ENCODE results near the gene DMXL2. TPM values are rescaled to one million over a fixed set of nuclear protein-coding genes. Genes with fewer than 3 reads are reported as not detected.
"Not testable (repeated sequence)": the region's sequence is repeated elsewhere in the genome, so short reads cannot be mapped to it uniquely, and the experiment has no call there.

The DMXL2 gene
- total RNA-seq, 1 donor from 2014 or later: 4.6 TPM

DNA sequence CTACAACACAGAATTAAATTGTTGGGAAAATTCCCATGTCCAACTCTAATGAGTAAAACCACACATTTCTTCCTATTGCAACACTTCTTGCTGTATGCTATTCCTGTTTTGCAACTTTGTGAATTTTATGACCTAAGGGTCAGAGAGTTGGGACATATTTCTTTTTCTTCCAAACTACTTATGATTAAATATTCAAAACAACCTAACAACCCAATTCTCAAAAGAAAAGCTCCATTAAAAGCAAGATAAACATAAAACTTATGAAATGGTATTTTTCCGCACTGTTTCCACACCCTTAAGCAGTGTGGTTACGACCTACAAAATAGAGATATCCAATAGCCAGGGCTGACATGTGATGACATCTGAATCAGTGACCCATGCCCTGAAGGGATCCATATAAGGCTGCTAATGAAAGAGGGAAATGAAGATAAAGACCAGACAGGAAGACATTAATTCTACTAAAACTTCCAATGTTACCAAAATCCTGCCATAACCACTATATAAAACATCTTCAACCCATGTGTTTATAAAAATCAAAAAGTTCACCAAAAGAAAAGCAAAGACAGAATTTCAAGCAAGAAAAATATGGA is 45.6 kb downstream of the DMXL2 start:
- no peaks in the 10 kb centered on the region for H3K27me3 Mint-ChIP-seq
- no peak overlapping the region for H3K4me3 Mint-ChIP-seq
- H3K4me1 Mint-ChIP-seq: no peaks in the 10 kb centered on the region

GRCh38 chr15:51576286-51576850 is 46.2 kb downstream of the DMXL2 start:
- Mint-ChIP-seq H3K4me1 (no peaks in the 10 kb centered on the region), H3K27me3 (no peaks in the 10 kb centered on the region), H3K36me3 (ENCODE audit: low read depth) (no peaks in the 10 kb centered on the region), H3K27ac (no peak overlapping the region), H3K4me3 (no peak overlapping the region), H3K9me3 (peaks cover 5% of the 10 kb centered on the region)
- DNase-seq: no peak
- intact Hi-C loops (cut with micrococcal nuclease): no loop called here

More for the DNA sequence above, 45.6 kb downstream of the DMXL2 start:
- H3K9me3 Mint-ChIP-seq: no peaks in the 10 kb centered on the region
- H3K27ac Mint-ChIP-seq: no peak overlapping the region
- intact Hi-C loops (cut with micrococcal nuclease): no loop called here
- DNase-seq: no peak
- H3K36me3 Mint-ChIP-seq (ENCODE audit: low read depth): no peaks in the 10 kb centered on the region

DNA sequence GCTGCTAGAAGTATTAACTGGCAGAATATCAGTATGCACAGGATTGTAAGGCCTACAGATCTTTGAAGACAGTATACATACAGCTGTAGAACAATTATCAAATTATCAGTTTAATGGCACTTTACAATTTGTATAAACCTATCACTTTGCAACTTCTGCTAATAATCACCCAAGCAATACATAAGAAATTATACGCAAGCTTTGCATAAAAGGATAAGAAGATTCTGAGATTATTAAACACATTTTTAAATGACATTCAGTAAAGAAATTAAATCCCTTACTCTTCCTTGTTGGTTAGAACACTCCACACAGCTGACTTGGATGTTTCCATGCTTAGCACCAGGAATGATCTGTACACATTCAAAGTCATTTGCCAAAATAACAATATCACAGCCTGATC is 46.8 kb downstream of the DMXL2 start:
- Mint-ChIP-seq H3K4me1 (no peaks in the 10 kb centered on the region), H3K27ac (no peak overlapping the region), H3K36me3 (ENCODE audit: low read depth) (no peaks in the 10 kb centered on the region), H3K9me3 (peaks cover 6% of the 10 kb centered on the region), H3K4me3 (no peak overlapping the region), H3K27me3 (no peaks in the 10 kb centered on the region)
- no peak for DNase-seq
- intact Hi-C loops (cut with micrococcal nuclease): no loop called here

- H3K9me3 Mint-ChIP-seq; H3K36me3 Mint-ChIP-seq (ENCODE audit: low read depth); H3K4me3 Mint-ChIP-seq; H3K27ac Mint-ChIP-seq; H3K4me1 Mint-ChIP-seq; H3K27me3 Mint-ChIP-seq; DNase-seq; intact Hi-C loops (cut with micrococcal nuclease): not testable (repeated sequence)
Measured at GRCh38 chr15:51573352-51573751, 49.2 kb downstream of the DMXL2 start.

DNA sequence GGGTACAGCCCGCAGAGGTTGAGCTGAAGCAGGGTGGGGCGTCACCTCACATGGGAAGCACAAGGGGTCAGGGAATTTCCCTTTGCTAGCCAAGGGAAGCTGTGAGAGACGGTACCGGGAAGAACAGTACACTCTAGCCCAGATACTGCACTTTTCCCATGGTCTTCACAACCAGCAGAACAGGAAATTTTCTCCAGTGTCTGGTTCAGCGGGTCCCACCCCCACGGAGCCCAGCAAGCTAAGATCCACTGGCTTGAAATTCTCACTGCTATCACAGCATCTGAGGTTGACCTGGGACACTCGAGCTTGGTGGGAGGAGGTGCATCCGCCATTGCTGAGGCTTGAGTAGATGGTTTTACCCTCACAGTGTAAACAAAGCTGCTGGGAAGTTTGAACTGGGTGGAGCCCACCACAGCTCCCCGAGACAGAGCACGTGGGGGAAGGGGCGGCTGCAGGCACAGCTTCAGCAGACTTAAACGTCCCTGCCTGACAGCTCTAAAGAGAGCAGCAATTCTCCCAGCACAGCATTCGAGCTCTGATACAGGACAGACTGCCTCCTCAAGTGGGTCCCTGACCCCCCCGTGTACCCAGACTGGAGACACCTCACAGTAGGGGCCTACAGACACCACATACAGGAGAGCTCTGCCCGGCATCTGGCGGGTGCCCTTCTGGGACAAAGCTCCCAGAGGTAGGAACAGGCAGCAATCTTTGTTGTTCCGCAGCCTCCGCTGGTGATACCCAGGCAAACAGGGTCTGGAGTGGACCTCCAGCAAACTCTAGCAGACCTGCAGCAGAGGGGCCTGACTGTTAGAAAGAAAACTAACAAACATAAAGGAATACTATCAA is 53.4 kb downstream of the DMXL2 start:
- DNase-seq; H3K27ac Mint-ChIP-seq; H3K27me3 Mint-ChIP-seq; H3K9me3 Mint-ChIP-seq; H3K36me3 Mint-ChIP-seq (ENCODE audit: low read depth); H3K4me1 Mint-ChIP-seq; H3K4me3 Mint-ChIP-seq; intact Hi-C loops (cut with micrococcal nuclease): not testable (repeated sequence)

DNA sequence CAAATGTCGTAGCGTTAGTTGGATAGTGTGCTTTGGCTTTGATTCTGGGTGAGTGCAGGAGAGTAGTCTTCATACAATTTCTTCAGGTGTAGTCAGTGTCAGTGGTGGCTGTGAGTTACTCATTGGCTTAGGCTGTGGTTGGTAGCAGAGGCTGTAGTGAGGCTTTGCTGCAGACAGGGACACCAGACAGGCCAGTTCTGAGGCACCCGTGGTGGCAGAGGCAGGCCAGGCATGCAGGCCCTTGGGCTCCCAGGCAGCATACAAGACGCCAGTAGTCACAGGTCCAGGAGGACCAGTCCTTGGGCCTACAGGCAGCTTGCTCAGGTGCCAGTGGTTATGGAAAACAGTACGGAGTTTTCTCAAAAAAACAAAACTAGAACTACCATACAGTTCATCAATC is 61.3 kb downstream of the DMXL2 start:
- H3K4me3 Mint-ChIP-seq: no peak overlapping the region

DNA sequence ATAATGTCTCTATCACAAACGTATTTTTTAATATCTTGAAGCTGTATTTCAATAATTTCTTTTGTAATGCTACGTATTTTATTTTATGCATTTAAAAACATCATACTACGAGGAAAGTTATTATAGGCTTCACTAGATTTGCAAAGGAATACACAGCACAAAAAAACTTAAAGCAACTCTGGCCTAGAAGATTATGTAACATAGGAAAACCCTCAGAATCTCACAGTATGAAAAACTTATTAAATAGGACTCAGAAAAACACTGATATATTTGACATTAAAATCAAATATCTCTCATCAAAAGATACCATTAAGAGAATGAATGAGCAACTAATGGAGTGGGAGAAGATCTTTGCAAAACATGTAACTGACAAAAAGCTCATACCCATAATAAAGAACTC is 63.7 kb downstream of the DMXL2 start:
- Mint-ChIP-seq H3K27me3 (peaks cover 2% of the 10 kb centered on the region), H3K9me3 (no peaks in the 10 kb centered on the region), H3K36me3 (ENCODE audit: low read depth) (no peaks in the 10 kb centered on the region), H3K4me3 (no peak overlapping the region), H3K27ac (no peak overlapping the region), H3K4me1 (no peaks in the 10 kb centered on the region)
- intact Hi-C loops (cut with micrococcal nuclease): no loop called here
- DNase-seq: no peak

More for the DNA sequence above, 61.3 kb downstream of the DMXL2 start:
- no peak for DNase-seq
- H3K9me3 Mint-ChIP-seq: no peaks in the 10 kb centered on the region
- no peaks in the 10 kb centered on the region for H3K4me1 Mint-ChIP-seq
- no peak overlapping the region for H3K27ac Mint-ChIP-seq
- H3K36me3 Mint-ChIP-seq (ENCODE audit: low read depth): no peaks in the 10 kb centered on the region
- intact Hi-C loops (cut with micrococcal nuclease): no loop called here
- H3K27me3 Mint-ChIP-seq: peaks cover 2% of the 10 kb centered on the region

GRCh38 chr15:51558411-51558810 is 64.2 kb downstream of the DMXL2 start:
- Mint-ChIP-seq H3K36me3 (ENCODE audit: low read depth) (no peaks in the 10 kb centered on the region), H3K4me3 (no peak overlapping the region), H3K27me3 (no peaks in the 10 kb centered on the region), H3K9me3 (no peaks in the 10 kb centered on the region), H3K4me1 (no peaks in the 10 kb centered on the region), H3K27ac (no peak overlapping the region)
- intact Hi-C loops (cut with micrococcal nuclease): no loop called here
- DNase-seq: no peak

DNA sequence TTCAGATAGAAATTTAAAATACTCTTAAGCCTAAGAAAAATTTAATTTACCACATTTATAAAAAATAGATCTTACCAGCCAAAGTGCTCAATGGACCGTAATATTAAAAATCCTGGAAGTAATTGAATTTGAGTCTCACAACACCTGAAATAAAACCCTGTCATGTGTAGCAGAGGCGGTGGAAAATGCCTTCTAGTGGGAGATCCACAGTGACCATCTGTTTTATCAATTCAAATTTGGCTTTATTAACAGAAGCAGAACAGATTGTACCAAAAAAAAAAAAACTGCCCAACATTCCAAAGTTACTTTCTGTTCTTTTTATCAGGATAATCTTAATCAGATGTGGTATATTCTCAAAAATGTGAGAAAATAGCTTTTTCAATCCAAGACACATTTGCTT is 71.7 kb downstream of the DMXL2 start:
- no peak for DNase-seq
- Mint-ChIP-seq H3K9me3 (no peaks in the 10 kb centered on the region), H3K36me3 (ENCODE audit: low read depth) (no peaks in the 10 kb centered on the region), H3K27me3 (peaks cover 5% of the 10 kb centered on the region), H3K4me1 (no peaks in the 10 kb centered on the region), H3K27ac (no peak overlapping the region), H3K4me3 (no peak overlapping the region)
- intact Hi-C loops (cut with micrococcal nuclease): no loop called here

DNA sequence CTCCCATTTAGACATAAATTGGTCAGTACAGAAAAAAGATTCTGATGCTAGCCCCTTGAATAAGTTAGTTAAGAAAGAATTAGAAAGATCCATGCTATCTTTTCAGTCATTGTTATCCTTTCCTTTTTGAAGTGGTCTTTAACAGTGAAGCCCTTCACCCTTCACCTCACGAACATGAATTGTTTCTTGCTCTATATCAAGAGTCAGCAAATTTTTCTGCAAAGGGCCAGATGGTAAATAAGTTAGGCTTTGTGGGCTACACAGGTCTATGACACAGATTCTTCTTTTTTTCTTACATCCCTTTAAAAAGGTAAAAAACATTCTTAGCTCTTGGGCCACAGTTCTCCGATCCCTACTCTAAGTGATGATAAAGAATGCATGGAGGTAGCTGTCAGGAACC is 74.9 kb downstream of the DMXL2 start:
- DNase-seq: no peak
- peaks cover 5% of the 10 kb centered on the region for H3K27me3 Mint-ChIP-seq
- no peaks in the 10 kb centered on the region for H3K36me3 Mint-ChIP-seq (ENCODE audit: low read depth)
- H3K4me1 Mint-ChIP-seq: no peaks in the 10 kb centered on the region
- no peaks in the 10 kb centered on the region for H3K9me3 Mint-ChIP-seq
- H3K27ac Mint-ChIP-seq: no peak overlapping the region
- no peak overlapping the region for H3K4me3 Mint-ChIP-seq
- intact Hi-C loops (cut with micrococcal nuclease): no loop called here

DNA sequence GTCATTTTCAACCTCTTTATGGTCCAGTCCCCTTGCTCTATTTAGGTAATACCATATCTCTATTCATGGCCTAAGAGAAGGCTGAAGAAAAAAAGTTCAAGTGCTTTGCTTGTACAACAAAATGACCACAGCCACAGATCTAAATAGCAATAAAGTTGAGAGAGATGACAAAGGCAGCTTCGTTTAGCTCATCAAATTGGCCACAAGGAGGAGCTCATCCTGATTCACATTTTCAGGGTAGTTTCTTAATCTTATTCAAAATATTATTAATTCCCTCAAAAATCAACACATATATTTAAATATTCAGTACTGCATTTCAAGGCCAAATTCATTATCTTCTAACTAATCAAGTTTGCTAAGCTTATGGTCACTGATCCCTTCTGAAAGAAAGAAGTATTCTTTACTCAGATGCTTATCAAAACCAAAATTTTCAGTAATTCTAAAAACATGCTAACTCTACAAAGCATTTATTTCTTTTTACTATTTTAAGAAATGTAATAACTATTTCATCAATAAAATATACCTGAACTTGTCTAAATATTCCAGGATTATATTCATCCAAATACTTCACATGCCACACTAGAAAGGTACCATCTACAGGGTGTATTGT is 85.5 kb downstream of the DMXL2 start:
- no peak for DNase-seq
- H3K27me3 Mint-ChIP-seq: no peaks in the 10 kb centered on the region
- no peaks in the 10 kb centered on the region for H3K4me1 Mint-ChIP-seq
- no peak overlapping the region for H3K27ac Mint-ChIP-seq
- intact Hi-C loops (cut with micrococcal nuclease): no loop called here
- H3K4me3 Mint-ChIP-seq: no peak overlapping the region
- H3K36me3 Mint-ChIP-seq (ENCODE audit: low read depth): no peaks in the 10 kb centered on the region
- no peaks in the 10 kb centered on the region for H3K9me3 Mint-ChIP-seq

DNA sequence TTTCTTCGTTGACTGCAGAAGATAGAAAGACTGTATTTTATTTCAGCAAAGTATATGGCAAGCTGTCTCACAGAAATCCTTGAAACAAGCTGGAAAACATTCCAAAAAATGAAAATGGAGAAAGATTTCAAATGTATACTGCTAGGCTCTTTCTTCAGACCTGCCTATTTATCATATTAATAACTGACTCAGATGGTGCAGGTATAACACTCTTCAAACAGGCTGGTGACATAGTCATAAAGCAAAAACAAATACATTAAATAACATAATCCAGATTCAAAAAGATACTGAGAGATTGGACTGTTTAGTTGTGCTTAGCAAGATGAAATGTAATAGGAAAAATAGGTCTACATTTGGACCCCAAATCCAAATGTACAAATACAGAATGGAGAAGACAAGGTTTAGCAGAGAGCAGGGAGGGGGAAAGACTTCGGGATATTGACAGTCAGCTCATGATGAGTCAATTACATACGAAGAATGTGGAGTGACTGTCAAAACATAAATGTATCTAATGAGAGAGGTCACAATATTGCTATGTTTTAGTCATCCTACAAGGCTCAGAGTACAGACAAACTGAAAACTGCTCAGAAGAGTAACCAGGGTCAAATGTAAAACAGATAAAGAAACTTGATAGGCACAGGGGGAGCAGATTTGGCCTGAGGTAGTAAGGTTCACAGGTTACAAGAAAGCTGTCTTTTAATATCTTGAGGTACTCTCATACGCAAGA is 88.7 kb downstream of the DMXL2 start:
- no peaks in the 10 kb centered on the region for H3K4me1 Mint-ChIP-seq
- H3K4me3 Mint-ChIP-seq: no peak overlapping the region
- H3K27ac Mint-ChIP-seq: no peak overlapping the region
- intact Hi-C loops (cut with micrococcal nuclease): no loop called here
- H3K9me3 Mint-ChIP-seq: no peaks in the 10 kb centered on the region
- H3K27me3 Mint-ChIP-seq: no peaks in the 10 kb centered on the region
- no peak for DNase-seq
- H3K36me3 Mint-ChIP-seq (ENCODE audit: low read depth): no peaks in the 10 kb centered on the region

DNA sequence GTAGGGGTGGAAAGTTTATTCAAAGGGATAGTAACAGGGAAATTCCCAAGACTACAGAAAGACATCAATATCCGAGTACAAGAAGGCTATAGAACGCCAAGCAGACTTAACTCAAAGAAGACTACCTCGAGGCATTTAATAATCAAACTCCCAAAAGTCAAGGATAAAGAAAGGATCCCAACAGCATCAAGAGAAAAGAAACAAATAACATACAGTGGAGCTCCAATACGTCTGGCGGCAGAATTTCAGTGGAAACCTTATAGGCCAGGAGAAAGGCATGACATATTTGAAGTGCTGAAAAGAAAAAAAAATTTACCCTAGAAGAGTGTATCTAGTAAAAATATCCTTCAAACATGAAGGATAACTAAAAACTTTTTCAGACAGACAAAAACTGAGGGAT is 95.6 kb downstream of the DMXL2 start:
- intact Hi-C loops (cut with micrococcal nuclease): no loop called here
- Mint-ChIP-seq H3K4me1 (no peaks in the 10 kb centered on the region), H3K27me3 (no peaks in the 10 kb centered on the region), H3K36me3 (ENCODE audit: low read depth) (no peaks in the 10 kb centered on the region), H3K4me3 (no peak overlapping the region), H3K9me3 (peaks cover 9% of the 10 kb centered on the region), H3K27ac (no peak overlapping the region)
- no peak for DNase-seq

DNA sequence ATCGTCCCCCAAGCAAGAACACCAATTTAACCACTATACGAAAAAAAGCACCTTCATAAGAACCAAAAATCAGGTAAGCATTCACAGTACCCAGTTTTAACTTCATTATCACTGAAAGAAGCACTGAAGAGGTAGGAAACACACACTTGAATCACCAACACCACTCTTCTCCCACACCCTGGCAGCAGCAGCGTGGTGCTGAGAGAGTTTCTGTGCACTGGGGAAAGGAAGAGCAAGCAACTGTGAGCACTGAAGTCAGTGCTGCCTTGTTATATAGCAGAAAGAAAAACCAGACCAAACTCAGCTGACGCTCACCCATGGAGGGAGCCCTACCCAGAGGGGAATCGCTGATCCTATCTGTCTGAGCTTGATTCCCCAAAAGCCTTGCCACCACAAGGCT is 98.2 kb downstream of the DMXL2 start:
- no peaks in the 10 kb centered on the region for H3K27me3 Mint-ChIP-seq
- no peak overlapping the region for H3K27ac Mint-ChIP-seq
- H3K4me3 Mint-ChIP-seq: no peak overlapping the region
- intact Hi-C loops (cut with micrococcal nuclease): no loop called here
- no peaks in the 10 kb centered on the region for H3K36me3 Mint-ChIP-seq (ENCODE audit: low read depth)
- peaks cover 9% of the 10 kb centered on the region for H3K9me3 Mint-ChIP-seq
- DNase-seq: no peak
- H3K4me1 Mint-ChIP-seq: no peaks in the 10 kb centered on the region

All from activated CD4-positive, alpha-beta T cell treated with anti-CD3 and anti-CD28 coated beads, Interleukin-2, amount 10 ng/mL, durations not matched to agents 24 days and 14 days (primary cell).